RCC 7860 (cell line): ENCODE measurements around the gene WDR54.

Experiments used
- DNase-seq: peaks from one replicate; pipeline ENCODE4 v3.0.0-alpha.2; 2015; ENCODE audit warnings: low spot score
- FAIRE-seq: peaks from 2 replicates; lab custom pipeline; 2012; peaks lifted over from hg19 to GRCh38; lab: Jason Lieb, UNC

Gene WDR54

DNA sequence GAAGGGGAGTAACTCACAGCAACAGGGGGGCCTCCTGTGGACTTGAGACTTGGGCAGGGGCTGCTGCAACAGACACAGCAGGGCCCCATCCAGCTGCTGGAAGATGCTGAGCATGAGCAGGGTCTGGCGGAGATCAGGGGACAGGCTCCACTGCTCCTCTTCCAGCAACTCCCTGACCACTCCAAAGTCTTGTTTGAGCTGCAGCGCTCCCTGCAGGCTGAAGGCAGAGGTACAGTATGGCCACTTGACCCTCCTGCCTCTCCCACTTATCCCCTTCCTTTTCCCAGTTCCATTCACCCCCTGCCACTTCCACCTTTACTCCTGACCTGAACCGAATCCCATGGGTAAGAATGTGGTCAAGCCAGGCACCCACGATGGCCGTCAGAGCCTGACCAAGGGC lies 53.4 kb downstream of the WDR54 start:
- DNase-seq: no peak
- no peak for FAIRE-seq
